Mucosa of descending colon (tissue), 3 donors: ENCODE measurements around the gene SYNE3. TPM values are rescaled to one million over a fixed set of nuclear protein-coding genes. Genes with fewer than 3 reads are reported as not detected.

Experiments
- ATAC-seq: fragments of 200-7000 bp; cut with Tn5 transposase; one replicate; pipeline ENCODE4 v1.9.1; 2020; ENCODE audit warnings: mild to moderate bottlenecking, moderate library complexity
- DNase-seq, 3 donors: peaks; one replicate each; pipeline ENCODE4 v3.0.0-alpha.2; 2020
- H3K36me3 ChIP-seq: fragments of 200-600 bp; one replicate; pipeline ENCODE4 v1.8.0; 2021; ENCODE audit warnings: low read depth, mild to moderate bottlenecking
- H3K4me1 ChIP-seq: fragments of 200-600 bp; one replicate; pipeline ENCODE4 v1.8.0; 2021; ENCODE audit warnings: low read depth, mild to moderate bottlenecking
- H3K4me3 ChIP-seq: fragments of 200-600 bp; one replicate; pipeline ENCODE4 v1.8.0; 2021; ENCODE audit warnings: mild to moderate bottlenecking
- H3K9me3 ChIP-seq: fragments of 200-600 bp; one replicate; pipeline ENCODE4 v1.8.0; 2021; ENCODE audit warnings: mild to moderate bottlenecking
- intact Hi-C, 2 donors: fragments of 100-400 bp; cut with DNase I in 1 of 2; cut with micrococcal nuclease in 1 of 2; formaldehyde crosslinking; loops; one replicate each; pipeline versions ENCODE4 v1.11.0 to v1.11.1; 2022; cut with DNase I, micrococcal nuclease
- total RNA-seq, 3 donors: library from RNA; stranded (reverse); fragmentation: NEBNext Ultra II Directional in 2 of 3; extraction: Animal tissue kit (Norgen Biotek cat#: 25700) in 2 of 3; gene quantifications; one replicate each; pipeline versions ENCODE4 v1.2.1 to v1.2.4, GENCODE V29; 2021 to 2023
- TF ChIP-seq, protein P1 (sequence below): fragments of 200-600 bp; IDR thresholded peaks from one replicate; pipeline ENCODE4 v1.8.0; 2022; ENCODE audit warnings: antibody characterized with exemption, mild to moderate bottlenecking
- donor health status: DM: no; HTN: no; CAD: no; lungs with moderate emphysema.
- donor health status: DM: no; HTN: no; CAD: no.
- donor health status: DM: no; HTN: yes; CAD: no.

SYNE3 gene
- total RNA-seq, 3 donors from 2014 or later: 13.8 to 16.4 (median 13.9) TPM

- intact Hi-C loops: no loop called here
- peaks cover 7% of the 10 kb centered on the region for H3K4me1 ChIP-seq
- DNase-seq (peak in 2 of 3 donors; percentile 39 to 53), ATAC-seq (peak; percentile 86)
- no peak overlapping the region for H3K4me3 ChIP-seq
- TF ChIP-seq, protein P1, sequence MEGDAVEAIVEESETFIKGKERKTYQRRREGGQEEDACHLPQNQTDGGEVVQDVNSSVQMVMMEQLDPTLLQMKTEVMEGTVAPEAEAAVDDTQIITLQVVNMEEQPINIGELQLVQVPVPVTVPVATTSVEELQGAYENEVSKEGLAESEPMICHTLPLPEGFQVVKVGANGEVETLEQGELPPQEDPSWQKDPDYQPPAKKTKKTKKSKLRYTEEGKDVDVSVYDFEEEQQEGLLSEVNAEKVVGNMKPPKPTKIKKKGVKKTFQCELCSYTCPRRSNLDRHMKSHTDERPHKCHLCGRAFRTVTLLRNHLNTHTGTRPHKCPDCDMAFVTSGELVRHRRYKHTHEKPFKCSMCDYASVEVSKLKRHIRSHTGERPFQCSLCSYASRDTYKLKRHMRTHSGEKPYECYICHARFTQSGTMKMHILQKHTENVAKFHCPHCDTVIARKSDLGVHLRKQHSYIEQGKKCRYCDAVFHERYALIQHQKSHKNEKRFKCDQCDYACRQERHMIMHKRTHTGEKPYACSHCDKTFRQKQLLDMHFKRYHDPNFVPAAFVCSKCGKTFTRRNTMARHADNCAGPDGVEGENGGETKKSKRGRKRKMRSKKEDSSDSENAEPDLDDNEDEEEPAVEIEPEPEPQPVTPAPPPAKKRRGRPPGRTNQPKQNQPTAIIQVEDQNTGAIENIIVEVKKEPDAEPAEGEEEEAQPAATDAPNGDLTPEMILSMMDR: no peak
- no peaks in the 10 kb centered on the region for H3K9me3 ChIP-seq
- H3K36me3 ChIP-seq: no peaks in the 10 kb centered on the region
Observed at GRCh38 chr14:95549656-95550585, 33.5 kb upstream of the SYNE3 start.

- intact Hi-C loops: no loop called here
- DNase-seq (no peak), ATAC-seq (no peak)
- no peak overlapping the region for H3K4me3 ChIP-seq
- peaks cover 7% of the 10 kb centered on the region for H3K4me1 ChIP-seq
- no peaks in the 10 kb centered on the region for H3K36me3 ChIP-seq
- H3K9me3 ChIP-seq: no peaks in the 10 kb centered on the region
- TF ChIP-seq, protein P1: no peak
Observed at GRCh38 chr14:95548328-95548929, 32.0 kb upstream of the SYNE3 start.

DNA sequence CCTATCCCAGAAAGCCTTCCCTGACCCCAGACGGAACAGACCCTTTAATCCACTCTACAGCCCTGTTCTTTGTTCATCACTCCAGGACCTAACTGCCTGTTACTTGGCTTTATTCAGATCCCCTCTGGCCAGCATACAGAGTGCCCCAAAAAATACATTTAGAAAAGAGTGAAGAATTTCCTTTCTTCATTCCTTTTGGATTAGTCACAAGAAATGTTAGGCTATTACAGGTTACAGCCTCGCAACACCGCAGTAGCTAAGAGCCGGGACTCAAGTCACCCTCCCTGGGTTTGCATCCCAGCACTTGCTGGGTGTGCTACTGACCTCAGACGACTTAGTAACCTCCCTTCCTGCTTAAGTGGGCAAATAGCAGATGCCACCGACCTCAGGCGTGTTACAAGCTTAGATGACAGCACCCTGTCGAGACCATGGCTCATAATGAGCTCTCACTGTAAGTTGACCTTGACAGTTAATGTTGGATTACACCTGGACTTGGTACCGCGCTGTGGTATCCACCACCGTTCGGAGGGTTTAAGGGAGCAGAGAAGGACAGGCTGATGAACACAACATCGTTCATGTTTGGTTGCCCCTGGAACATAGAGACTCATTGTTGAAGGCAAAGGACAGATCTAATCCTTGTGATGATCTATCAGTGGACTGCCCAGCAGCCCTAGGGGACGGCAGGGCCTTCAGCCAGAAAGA is 31.3 kb upstream of the SYNE3 start:
- Histone ChIP-seq H3K4me1 (peaks cover 7% of the 10 kb centered on the region), H3K4me3 (no peak overlapping the region), H3K36me3 (no peaks in the 10 kb centered on the region), H3K9me3 (no peaks in the 10 kb centered on the region)
- intact Hi-C loops: no loop called here
- TF ChIP-seq, protein P1: no peak
- ATAC-seq (no peak), DNase-seq (no peak)

DNA sequence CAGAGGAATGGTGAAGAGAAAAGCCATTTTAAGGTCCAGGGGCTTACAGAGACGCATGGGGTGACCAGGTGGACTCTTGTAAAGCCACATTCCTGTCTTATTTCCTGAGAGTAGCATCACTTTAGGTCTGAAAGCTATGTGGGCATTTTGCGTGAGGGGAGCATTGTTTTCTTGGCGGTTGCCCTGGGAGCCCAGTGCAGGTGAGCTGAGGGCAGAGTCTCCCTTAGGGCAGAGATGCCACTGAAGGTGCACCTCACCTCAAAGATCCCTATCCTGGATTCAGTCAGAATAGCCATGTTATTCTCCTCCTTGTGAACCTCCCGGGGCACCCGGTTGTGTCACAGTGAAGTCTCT is 30.8 kb upstream of the SYNE3 start:
- intact Hi-C loops: no loop called here
- H3K4me3 ChIP-seq: no peak overlapping the region
- ATAC-seq (no peak), DNase-seq (no peak)
- peaks cover 7% of the 10 kb centered on the region for H3K4me1 ChIP-seq
- H3K9me3 ChIP-seq: no peaks in the 10 kb centered on the region
- H3K36me3 ChIP-seq: no peaks in the 10 kb centered on the region
- TF ChIP-seq, protein P1: no peak

DNA sequence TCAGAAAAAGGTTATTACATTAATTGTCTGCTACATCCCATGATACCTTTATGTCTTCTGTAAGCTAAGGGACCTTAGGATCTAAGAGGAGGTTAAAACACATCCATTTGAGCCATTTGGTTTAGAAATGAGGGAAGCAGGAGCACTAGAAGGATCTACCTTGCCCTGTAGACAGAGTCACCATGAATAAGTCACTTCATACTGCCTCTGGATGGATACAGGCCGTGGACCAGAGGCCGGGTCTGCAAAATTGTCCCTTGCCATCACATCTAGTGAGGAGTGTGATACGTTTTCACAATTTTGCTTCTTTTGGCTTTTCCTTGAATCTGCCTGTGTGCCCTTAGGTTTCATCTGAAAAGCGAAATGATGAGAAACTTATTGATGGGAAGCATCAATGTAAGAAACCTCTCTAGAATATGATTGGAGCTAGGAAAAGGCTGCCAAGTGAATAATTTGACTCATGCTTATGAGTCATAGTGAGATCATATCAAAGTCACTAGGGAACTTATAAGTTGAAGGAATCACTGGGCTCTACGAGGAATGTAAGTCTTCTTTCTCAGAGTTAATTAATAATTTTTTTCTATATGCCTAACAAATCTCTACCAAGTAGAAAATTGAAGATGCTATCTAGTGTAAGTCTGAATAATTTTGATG is 29.2 kb upstream of the SYNE3 start:
- Histone ChIP-seq H3K4me3 (no peak overlapping the region), H3K9me3 (no peaks in the 10 kb centered on the region), H3K36me3 (no peaks in the 10 kb centered on the region), H3K4me1 (peaks cover 6% of the 10 kb centered on the region)
- intact Hi-C loops: no loop called here
- TF ChIP-seq, protein P1: no peak
- ATAC-seq (no peak), DNase-seq (no peak)
